H1 (cell line): Measurements from ENCODE around the gene TMEM115. TPM values are rescaled to one million over a fixed set of nuclear protein-coding genes. Genes with fewer than 3 reads are reported as not detected.

Source experiments
- CTCF ChIA-PET: fragments of 300-600 bp; sonication (Branson Sonifier 250); formaldehyde crosslinking; loops from one replicate; lab custom pipeline; 2021; ENCODE audit not compliant: partially characterized antibody; lab: Charles Lee
- POLR2A ChIA-PET: fragments of 300-600 bp; sonication (Branson Sonifier 250); formaldehyde crosslinking; loops from one replicate; lab custom pipeline; 2021; ENCODE audit warnings: inconsistent platforms; ENCODE audit not compliant: partially characterized antibody; lab: Charles Lee
- DNase-seq, 2 experiments: peaks; one replicate each; pipeline versions ENCODE4 v3.0.0 to v3.0.0-alpha.2; 2010 to 2022; ENCODE audit warnings: low spot score in 2 of 2, low read depth in 1 of 2, mixed read lengths in 1 of 2
- FAIRE-seq: peaks from 2 replicates; lab custom pipeline; 2011; peaks lifted over from hg19 to GRCh38; lab: Jason Lieb, UNC
- H2AFZ ChIP-seq: 2 replicates; pipeline ENCODE4 v1.8.1; 2012; ENCODE audit warnings: low read length, inconsistent platforms
- H2AK5ac ChIP-seq: 2 replicates; pipeline ENCODE4 v1.6.1; 2013; ENCODE audit warnings: low read depth, low read length
- H2BK120ac ChIP-seq: replicated peaks from 2 replicates; pipeline ENCODE3; 2013; ENCODE audit warnings: low read depth, low read length, inconsistent platforms
- H2BK12ac ChIP-seq: 2 replicates; pipeline ENCODE4 v1.6.1; 2013; ENCODE audit warnings: low read depth, low read length
- H2BK15ac ChIP-seq: 2 replicates; pipeline ENCODE4 v1.6.1; 2013; ENCODE audit warnings: low read length
- H2BK20ac ChIP-seq: 2 replicates; pipeline ENCODE4 v1.6.1; 2013; ENCODE audit warnings: low read length
- H2BK5ac ChIP-seq: 2 replicates; pipeline ENCODE4 v1.6.1; 2013; ENCODE audit warnings: low read depth, low read length
- H3K14ac ChIP-seq: 2 replicates; pipeline ENCODE4 v1.6.1; 2013; ENCODE audit warnings: inconsistent platforms; ENCODE audit not compliant: insufficient read length
- H3K18ac ChIP-seq: 2 replicates; pipeline ENCODE4 v1.6.1; 2013; ENCODE audit warnings: low read length; ENCODE audit errors: extremely low read depth
- H3K23ac ChIP-seq: 2 replicates; pipeline ENCODE4 v1.6.1; 2013; ENCODE audit warnings: inconsistent platforms; ENCODE audit not compliant: insufficient read length
- H3K23me2 ChIP-seq: 2 replicates; pipeline ENCODE4 v1.6.1; 2013; ENCODE audit warnings: low read depth, low read length
- H3K27ac ChIP-seq: 2 replicates; pipeline ENCODE4 v1.6.1; 2011; ENCODE audit warnings: low read depth, low read length, inconsistent platforms
- H3K27me3 ChIP-seq, 4 experiments: replicated peaks in 1 of 4; 1 replicate in 1 of 4; 2 replicates in 3 of 4; pipeline versions ENCODE4 v1.6.1 to v1.8.1; 2011 to 2013; ENCODE audit warnings: low read length in 3 of 4, mild to moderate bottlenecking in 3 of 4, inconsistent platforms in 2 of 4, mixed read lengths in 2 of 4, moderate library complexity in 1 of 4; ENCODE audit not compliant: control insufficient read depth in 3 of 4, insufficient read depth in 3 of 4; ENCODE audit errors: extremely low read depth in 1 of 4
- H3K36me3 ChIP-seq, 4 experiments: 2 replicates each; pipeline versions ENCODE4 v1.6.1 to v1.8.1; 2011 to 2013; ENCODE audit warnings: mild to moderate bottlenecking in 4 of 4, low read length in 3 of 4, moderate library complexity in 2 of 4, control low read depth in 1 of 4, inconsistent platforms in 1 of 4; ENCODE audit not compliant: insufficient read depth in 4 of 4, control insufficient read depth in 2 of 4
- H3K4ac ChIP-seq: replicated peaks from 2 replicates; pipeline ENCODE3; 2013; ENCODE audit warnings: low read length, low read depth, mixed read lengths, inconsistent platforms; ENCODE audit not compliant: insufficient read length
- H3K4me1 ChIP-seq, 4 experiments: replicated peaks in 1 of 4; 1 replicate in 1 of 4; 2 replicates in 3 of 4; pipeline versions ENCODE4 v1.6.1 to v1.8.1; 2011 to 2013; ENCODE audit warnings: low read length in 3 of 4, inconsistent platforms in 2 of 4, mixed read lengths in 1 of 4; ENCODE audit not compliant: insufficient read depth in 4 of 4, control insufficient read depth in 3 of 4
- H3K4me2 ChIP-seq, 2 experiments: 2 replicates each; pipeline versions ENCODE4 v1.6.1 to v1.8.1; 2011 to 2013; ENCODE audit warnings: low read depth in 2 of 2, low read length in 2 of 2, control low read depth in 1 of 2, inconsistent platforms in 1 of 2, mild to moderate bottlenecking in 1 of 2; ENCODE audit not compliant: insufficient read depth in 1 of 2
- H3K4me3 ChIP-seq, 4 experiments: fragments of 200-600, 300-600 bp in 1 of 4; sonication (generic), shearing (Covaris generic), sonication (Bioruptor Twin) in 1 of 4; 2 replicates each; pipeline versions ENCODE4 v1.5.1 to v1.8.1; 2011 to 2016; ENCODE audit warnings: low read length in 4 of 4, low read depth in 3 of 4, control low read depth in 2 of 4, inconsistent platforms in 2 of 4, mild to moderate bottlenecking in 2 of 4, mixed read lengths in 1 of 4, moderate library complexity in 1 of 4; ENCODE audit not compliant: insufficient read depth in 2 of 4; ENCODE audit errors: extremely low read depth in 1 of 4
- H3K56ac ChIP-seq: replicated peaks from 2 replicates; pipeline ENCODE3; 2013; ENCODE audit warnings: low read depth, mild to moderate bottlenecking, mixed read lengths, low read length, inconsistent platforms; ENCODE audit not compliant: insufficient read length
- H3K79me1 ChIP-seq: 2 replicates; pipeline ENCODE4 v1.6.1; 2013; ENCODE audit warnings: low read depth, low read length, control low read depth
- H3K79me2 ChIP-seq, 2 experiments: 2 replicates each; pipeline versions ENCODE4 v1.6.1 to v1.8.1; 2012 to 2013; ENCODE audit warnings: low read length in 2 of 2, mild to moderate bottlenecking in 2 of 2, inconsistent platforms in 1 of 2; ENCODE audit not compliant: insufficient read depth in 2 of 2, control insufficient read depth in 1 of 2
- H3K9ac ChIP-seq, 4 experiments: replicated peaks in 1 of 4; 1 replicate in 1 of 4; 2 replicates in 3 of 4; pipeline versions ENCODE4 v1.6.1 to v1.8.1; 2011 to 2013; ENCODE audit warnings: low read depth in 3 of 4, low read length in 3 of 4, control low read depth in 2 of 4, mild to moderate bottlenecking in 2 of 4, moderate library complexity in 2 of 4, inconsistent platforms in 1 of 4; ENCODE audit errors: extremely low read depth in 1 of 4
- H3K9me3 ChIP-seq, 2 experiments: 2 replicates each; pipeline versions ENCODE4 v1.6.1 to v1.8.1; 2012 to 2013; ENCODE audit warnings: mild to moderate bottlenecking in 2 of 2, moderate library complexity in 2 of 2, control low read depth in 1 of 2, inconsistent platforms in 1 of 2, low read depth in 1 of 2, low read length in 1 of 2, mixed read lengths in 1 of 2; ENCODE audit not compliant: insufficient read depth in 2 of 2
- H4K20me1 ChIP-seq, 2 experiments: replicated peaks in 1 of 2; 2 replicates each; pipeline versions ENCODE3 to v1.8.1; 2011 to 2013; ENCODE audit warnings: inconsistent platforms in 2 of 2, low read length in 2 of 2, mild to moderate bottlenecking in 1 of 2; ENCODE audit not compliant: insufficient read depth in 2 of 2, control insufficient read depth in 1 of 2
- H4K5ac ChIP-seq: 2 replicates; pipeline ENCODE4 v1.6.1; 2013; ENCODE audit warnings: low read length, low read depth, mixed read lengths, inconsistent platforms; ENCODE audit not compliant: insufficient read length
- H4K8ac ChIP-seq: 2 replicates; pipeline ENCODE4 v1.8.0; 2013; ENCODE audit warnings: mild to moderate bottlenecking, moderate library complexity, low read length, inconsistent platforms; ENCODE audit not compliant: insufficient read depth; ENCODE audit errors: extremely low read depth
- H4K91ac ChIP-seq: replicated peaks from 2 replicates; pipeline ENCODE3; 2013; ENCODE audit warnings: low read length, mixed read lengths, inconsistent platforms; ENCODE audit not compliant: insufficient read length
- CEBPB ChIP-seq: IDR thresholded peaks from 2 replicates; pipeline ENCODE4 v1.6.1; 2012; ENCODE audit warnings: low read depth, low read length
- KDM4A ChIP-seq: IDR thresholded peaks from one replicate; pipeline ENCODE4 v1.7.1; 2012; ENCODE audit warnings: low read depth, mild to moderate bottlenecking, moderate library complexity, low read length, inconsistent platforms; ENCODE audit not compliant: severe bottlenecking
- SP4 ChIP-seq: IDR thresholded peaks from 2 replicates; pipeline ENCODE4 v1.6.1; 2012; ENCODE audit warnings: low read length, inconsistent platforms
- WGBS, 2 experiments: shearing (Covaris generic) in 1 of 2; methylation state at CpG; one replicate each; pipeline versions ENCODE4 v1.1.6 to v1.1.7; 2013 to 2015; ENCODE audit warnings: low lambda C conversion rate in 2 of 2, mixed read lengths in 2 of 2, inconsistent platforms in 1 of 2, low coverage in 1 of 2, missing lambda C conversion rate in 1 of 2; ENCODE audit not compliant: insufficient replicate concordance in 2 of 2, insufficient coverage in 1 of 2, insufficient read length in 1 of 2; ENCODE audit errors: extremely low coverage in 1 of 2, missing lambda C conversion rate in 1 of 2; 5-methylcytosine and 5-hydroxymethylcytosine counted together
- polyA plus RNA-seq, 7 experiments: library from polyadenylated mRNA; depleted of rRNA in 3 of 7; stranded (reverse) in 5 of 7; unstranded in 2 of 7; fragments of >200 nt in 5 of 7; fragments of 200-250 nt in 2 of 7; gene quantifications; 1 replicate in 5 of 7; 2 replicates in 1 of 7; 4 replicates in 1 of 7; pipeline versions ENCODE4 v1.2.1 to v1.2.3, GENCODE V29; 2011 to 2013; ENCODE audit warnings: missing spikeins in 2 of 7, mixed read lengths in 2 of 7
- total RNA-seq: library from RNA; stranded (reverse); fragmentation: NEBNext Ultra II Directional; extraction: Animal tissue kit (Norgen Biotek cat#: 25700); gene quantifications from 2 replicates; pipeline ENCODE4 v1.2.1, GENCODE V29; 2021

TMEM115 gene
- total and polyA plus RNA-seq, 2 of the 8 experiments (the other 6 are each of a cell fraction or from before 2014, with no cell fraction given): 25.4 to 32.4 TPM

DNA sequence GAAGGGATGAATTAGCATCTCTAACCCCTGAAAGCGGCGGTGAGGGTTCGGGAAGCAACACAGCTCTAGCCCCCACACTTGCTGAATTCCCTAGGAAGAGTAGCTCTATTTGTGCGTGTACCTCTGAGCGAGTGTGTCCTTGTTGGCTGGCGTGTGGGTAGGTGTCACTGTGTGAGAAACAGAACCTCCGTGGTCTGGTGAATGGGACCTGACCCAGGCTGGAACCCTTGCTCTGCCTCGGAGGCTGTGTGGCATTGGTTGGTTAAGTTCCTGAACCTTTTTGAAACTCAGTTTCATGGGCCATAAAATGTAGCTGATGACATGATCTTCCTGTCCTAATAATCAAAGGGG lies 414 bp upstream of the TMEM115 start:
- H3K4me2 ChIP-seq: peak overlapping the region; percentile 72 to 76
- no peaks in the 10 kb centered on the region for H3K9me3 ChIP-seq
- H4K5ac ChIP-seq: no peak overlapping the region
- H2BK120ac ChIP-seq: no peak overlapping the region
- TF ChIP-seq KDM4A (peak; percentile 64), CEBPB (no peak), SP4 (0 out of 2 replicates have a peak, but pooled peaks have one; percentile 23)
- no peak for FAIRE-seq
- no peak overlapping the region for H3K9ac ChIP-seq
- H3K4ac ChIP-seq: no peak overlapping the region
- no peak overlapping the region for H2BK20ac ChIP-seq
- peak overlapping the region; percentile 71; the same call in 1 of the 2 replicates for H4K8ac ChIP-seq
- H3K27me3 ChIP-seq: peaks cover 0 to 5% (median 2%) of the 10 kb centered on the region in 4 experiments; a peak in 3 of 7 replicates
- no peak overlapping the region for H2BK12ac ChIP-seq
- DNase-seq: no peak
- no peak overlapping the region for H3K18ac ChIP-seq
- H3K36me3 ChIP-seq: peaks cover 0 to 7% (median 3%) of the 10 kb centered on the region in 4 experiments; a peak in 4 of 8 replicates
- peaks cover 15% of the 10 kb centered on the region; the same call in 1 of the 2 replicates for H3K23me2 ChIP-seq
- H4K20me1 ChIP-seq: peaks cover 9 to 24% of the 10 kb centered on the region in 2 experiments
- 23% methylated on average over 8 of the region's 8 CpGs; no CpG with 5 or more reads in 1 of the 2 experiments for WGBS, 2 experiments
- no peak overlapping the region for H3K14ac ChIP-seq
- no peak overlapping the region for H3K23ac ChIP-seq
- no peak overlapping the region for H2AK5ac ChIP-seq
- H3K79me2 ChIP-seq: peaks cover 0 to 26% of the 10 kb centered on the region in 2 experiments; a peak in 2 of 4 replicates
- H3K4me3 ChIP-seq: peak overlapping the region; percentile 46 to 75 (median 50); a peak in 7 of 8 replicates
- peaks cover 0 to 21% (median 13%) of the 10 kb centered on the region in 4 experiments; a peak in 6 of 7 replicates for H3K4me1 ChIP-seq
- no peak overlapping the region for H4K91ac ChIP-seq
- ChIA-PET CTCF (interaction anchor here (0.7 to 5.0 kb wide), 2 partner anchors 11 to 88 kb away, joined by 3 to 49 read pairs; partner anchors contain the start of genes CYB561D2 and NPRL2), POLR2A (no interaction called here)
- H3K56ac ChIP-seq: no peak overlapping the region
- no peak overlapping the region for H3K27ac ChIP-seq
- H2AFZ ChIP-seq: peak overlapping the region; percentile 98
- H2BK5ac ChIP-seq: no peak overlapping the region
- H3K79me1 ChIP-seq: peaks cover 16% of the 10 kb centered on the region
- H2BK15ac ChIP-seq: no peak overlapping the region
